Left ventricle myocardium superior (tissue), 1 donor: ENCODE data around the gene RNU1-1. TPM values are rescaled to one million over a fixed set of nuclear protein-coding genes. Genes with fewer than 3 reads are reported as not detected.
"Not testable (repeated sequence)": the region's sequence is repeated elsewhere in the genome, so short reads cannot be mapped to it uniquely, and the experiment has no call there.

Experiments used
- ATAC-seq: fragments of 200-7000 bp; cut with Tn5 transposase; one replicate; pipeline ENCODE4 v1.9.1; 2020; ENCODE audit warnings: mild to moderate bottlenecking, moderate library complexity
- DNase-seq: peaks from one replicate; pipeline ENCODE4 v3.0.0-alpha.2; 2020
- intact Hi-C: fragments of 100-400 bp; cut with micrococcal nuclease; formaldehyde crosslinking; loops from one replicate; pipeline ENCODE4 v1.11.0; 2022
- total RNA-seq: library from RNA; stranded (reverse); fragmentation: NEBNext Ultra II Directional; extraction: Animal tissue kit (Norgen Biotek cat#: 25700); gene quantifications from one replicate; pipeline ENCODE4 v1.2.1, GENCODE V29; 2021
- donor health status: DM: no; HTN: yes; CAD: no; lungs with severe emphysema.

RNU1-1 gene
- total RNA-seq, 1 donor from 2014 or later = 4,234 TPM

- intact Hi-C loops, ATAC-seq: not testable (repeated sequence)
- DNase-seq = peak; percentile 34
Observed at GRCh38 chr1:16532235-16532991, 18.3 kb upstream of the RNU1-1 start.

- ATAC-seq, intact Hi-C loops, DNase-seq: not testable (repeated sequence)
Observed at GRCh38 chr1:16528338-16528737, 14.3 kb upstream of the RNU1-1 start.

- ATAC-seq, DNase-seq, intact Hi-C loops: not testable (repeated sequence)
Observed at GRCh38 chr1:16525769-16526168, 11.7 kb upstream of the RNU1-1 start.

GRCh38 chr1:16521679-16522078 is 7.6 kb upstream of the RNU1-1 start:
- intact Hi-C loops, ATAC-seq, DNase-seq: not testable (repeated sequence)

GRCh38 chr1:16521288-16521583 is 7.2 kb upstream of the RNU1-1 start:
- ATAC-seq = no peak
- intact Hi-C loops = no loop called here
- DNase-seq = no peak

GRCh38 chr1:16520435-16521287 is 6.6 kb upstream of the RNU1-1 start:
- DNase-seq, ATAC-seq, intact Hi-C loops: not testable (repeated sequence)

GRCh38 chr1:16519255-16519951 is 5.3 kb upstream of the RNU1-1 start:
- DNase-seq, ATAC-seq, intact Hi-C loops: not testable (repeated sequence)

- ATAC-seq, DNase-seq, intact Hi-C loops: not testable (repeated sequence)
Observed at GRCh38 chr1:16518913-16519254, 4.8 kb upstream of the RNU1-1 start.

- ATAC-seq, DNase-seq, intact Hi-C loops: not testable (repeated sequence)
Observed at GRCh38 chr1:16516694-16517410, 2.8 kb upstream of the RNU1-1 start.

- intact Hi-C loops = not testable (repeated sequence)
Observed at GRCh38 chr1:16513412-16514106, 526 bp downstream of the RNU1-1 start.

GRCh38 chr1:16512624-16513411 is 1.3 kb downstream of the RNU1-1 start:
- intact Hi-C loops, DNase-seq, ATAC-seq: not testable (repeated sequence)

More at GRCh38 chr1:16513412-16514106, 526 bp downstream of the RNU1-1 start:
- not testable (repeated sequence) for DNase-seq
- ATAC-seq = peak; percentile 99

- ATAC-seq, intact Hi-C loops, DNase-seq: not testable (repeated sequence)
Observed at GRCh38 chr1:16511926-16512325, 2.2 kb downstream of the RNU1-1 start.

GRCh38 chr1:16508861-16509445 is 5.1 kb downstream of the RNU1-1 start:
- DNase-seq, ATAC-seq, intact Hi-C loops: not testable (repeated sequence)

GRCh38 chr1:16506364-16507136 is 7.5 kb downstream of the RNU1-1 start:
- DNase-seq, intact Hi-C loops, ATAC-seq: not testable (repeated sequence)

GRCh38 chr1:16505870-16506269 is 8.2 kb downstream of the RNU1-1 start:
- intact Hi-C loops, DNase-seq, ATAC-seq: not testable (repeated sequence)

GRCh38 chr1:16503494-16503893 is 10.6 kb downstream of the RNU1-1 start:
- no peak for DNase-seq
- intact Hi-C loops = no loop called here
- no peak for ATAC-seq
